ENCODE data around the gene KRT1. TPM values are rescaled to one million over a fixed set of nuclear protein-coding genes. Genes with fewer than 3 reads are reported as not detected.
"Not testable (repeated sequence)": the region's sequence is repeated elsewhere in the genome, so short reads cannot be mapped to it uniquely, and the experiment has no call there.

Gene KRT1
- total RNA-seq, 1 donor from 2014 or later, result not detected

DNA sequence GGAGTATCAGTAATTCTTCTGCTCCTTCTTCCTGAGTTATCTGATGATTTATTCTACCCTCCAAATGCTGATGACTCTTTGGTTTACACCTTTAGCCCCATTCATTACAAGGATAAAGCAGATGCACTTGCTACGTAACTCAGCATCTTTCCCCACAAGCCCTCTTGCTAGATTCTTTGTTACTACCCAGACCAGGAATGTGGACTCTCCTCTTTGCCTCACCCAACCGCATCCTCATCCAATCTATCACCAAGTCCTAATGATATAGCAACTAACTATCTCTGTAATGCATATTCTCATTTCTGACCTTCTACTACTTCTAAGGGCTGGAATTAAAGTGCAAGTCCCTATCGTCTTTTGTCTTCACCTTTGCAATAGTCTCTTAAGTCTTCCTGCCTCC lies 9.2 kb downstream of the KRT1 start:
- Mint-ChIP-seq H3K4me1 (ENCODE audit: low read depth, unreplicated experiment) (no peaks in the 10 kb centered on the region), H3K36me3 (ENCODE audit: unreplicated experiment) (no peaks in the 10 kb centered on the region), H3K9me3 (ENCODE audit: unreplicated experiment) (no peaks in the 10 kb centered on the region), H3K27ac (ENCODE audit: unreplicated experiment) (no peak overlapping the region), H3K4me3 (ENCODE audit: unreplicated experiment) (no peak overlapping the region), H3K27me3 (ENCODE audit: unreplicated experiment) (peaks cover 3% of the 10 kb centered on the region)
- TF ChIP-seq, protein P1, sequence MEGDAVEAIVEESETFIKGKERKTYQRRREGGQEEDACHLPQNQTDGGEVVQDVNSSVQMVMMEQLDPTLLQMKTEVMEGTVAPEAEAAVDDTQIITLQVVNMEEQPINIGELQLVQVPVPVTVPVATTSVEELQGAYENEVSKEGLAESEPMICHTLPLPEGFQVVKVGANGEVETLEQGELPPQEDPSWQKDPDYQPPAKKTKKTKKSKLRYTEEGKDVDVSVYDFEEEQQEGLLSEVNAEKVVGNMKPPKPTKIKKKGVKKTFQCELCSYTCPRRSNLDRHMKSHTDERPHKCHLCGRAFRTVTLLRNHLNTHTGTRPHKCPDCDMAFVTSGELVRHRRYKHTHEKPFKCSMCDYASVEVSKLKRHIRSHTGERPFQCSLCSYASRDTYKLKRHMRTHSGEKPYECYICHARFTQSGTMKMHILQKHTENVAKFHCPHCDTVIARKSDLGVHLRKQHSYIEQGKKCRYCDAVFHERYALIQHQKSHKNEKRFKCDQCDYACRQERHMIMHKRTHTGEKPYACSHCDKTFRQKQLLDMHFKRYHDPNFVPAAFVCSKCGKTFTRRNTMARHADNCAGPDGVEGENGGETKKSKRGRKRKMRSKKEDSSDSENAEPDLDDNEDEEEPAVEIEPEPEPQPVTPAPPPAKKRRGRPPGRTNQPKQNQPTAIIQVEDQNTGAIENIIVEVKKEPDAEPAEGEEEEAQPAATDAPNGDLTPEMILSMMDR (IDR thresholded peaks at IDR 0.05; ENCODE audit: partially characterized antibody, unreplicated experiment), result no peak
- no peak for DNase-seq

DNA sequence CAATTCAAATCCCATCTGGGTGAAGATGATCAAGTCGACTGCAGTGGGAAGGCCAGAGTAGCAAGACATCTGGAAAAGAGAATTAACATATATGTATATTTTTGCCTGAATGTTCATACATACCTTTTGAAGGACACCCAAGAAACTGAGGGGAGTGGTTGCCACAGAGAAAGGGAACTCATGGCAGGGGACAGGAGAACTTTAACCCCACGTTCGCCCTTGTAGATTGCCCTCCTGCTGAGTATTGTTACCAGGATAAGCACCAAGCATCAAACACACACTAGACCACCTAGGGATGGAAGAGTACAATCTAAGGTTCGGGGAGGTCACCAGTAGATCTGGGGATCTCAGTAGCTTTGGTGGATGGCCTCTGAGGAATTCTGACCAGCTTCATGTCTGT lies 9.7 kb downstream of the KRT1 start:
- Mint-ChIP-seq H3K27me3 (ENCODE audit: unreplicated experiment) (peaks cover 3% of the 10 kb centered on the region), H3K4me1 (ENCODE audit: low read depth, unreplicated experiment) (no peaks in the 10 kb centered on the region), H3K36me3 (ENCODE audit: unreplicated experiment) (no peaks in the 10 kb centered on the region), H3K9me3 (ENCODE audit: unreplicated experiment) (no peaks in the 10 kb centered on the region), H3K27ac (ENCODE audit: unreplicated experiment) (no peak overlapping the region), H3K4me3 (ENCODE audit: unreplicated experiment) (no peak overlapping the region)
- no peak for DNase-seq
- TF ChIP-seq, protein P1 (IDR thresholded peaks at IDR 0.05; ENCODE audit: partially characterized antibody, unreplicated experiment), result no peak

DNA sequence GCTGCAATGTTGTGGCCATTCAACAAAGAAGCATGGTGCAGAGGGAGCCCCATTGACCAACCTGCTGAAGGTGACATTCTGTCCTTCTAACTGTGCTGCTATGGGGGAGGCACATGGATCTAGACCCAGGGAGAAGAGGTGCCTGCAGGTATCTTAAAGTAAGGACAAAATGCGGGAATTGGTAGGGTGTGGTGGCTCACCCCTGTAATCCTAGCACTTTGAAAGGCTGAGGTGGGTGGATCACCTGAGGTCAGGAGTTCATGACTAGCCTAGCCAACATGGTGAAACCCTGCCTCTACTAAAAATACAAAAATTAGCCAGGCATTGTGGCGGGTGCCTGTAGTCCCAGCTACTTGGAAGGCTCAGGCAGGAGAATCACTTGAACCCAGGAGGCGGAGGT lies 10.3 kb downstream of the KRT1 start:
- not testable (repeated sequence) for H3K27ac Mint-ChIP-seq (ENCODE audit: unreplicated experiment); H3K4me1 Mint-ChIP-seq (ENCODE audit: low read depth, unreplicated experiment); H3K27me3 Mint-ChIP-seq (ENCODE audit: unreplicated experiment); H3K4me3 Mint-ChIP-seq (ENCODE audit: unreplicated experiment); H3K36me3 Mint-ChIP-seq (ENCODE audit: unreplicated experiment); H3K9me3 Mint-ChIP-seq (ENCODE audit: unreplicated experiment); DNase-seq

DNA sequence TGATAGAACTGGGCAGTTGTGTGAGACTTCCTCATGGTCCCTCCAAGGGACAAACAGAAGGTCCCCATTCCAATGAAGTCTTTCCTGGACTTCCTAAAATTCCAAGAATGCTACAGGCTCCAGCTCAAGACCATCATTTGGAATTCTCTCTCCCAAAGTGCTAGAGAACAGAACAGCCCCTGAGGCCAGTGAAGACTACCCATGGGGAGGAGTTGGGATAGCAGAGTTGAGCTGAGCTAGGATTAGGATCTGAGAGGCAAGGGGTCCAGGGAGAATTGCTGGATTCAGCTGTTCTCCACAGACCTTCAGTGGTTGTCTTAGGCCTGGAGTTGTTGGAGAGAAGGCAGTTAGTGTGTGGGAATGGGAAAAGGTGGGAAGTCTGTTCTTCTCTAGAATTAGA lies 10.8 kb downstream of the KRT1 start:
- no peak for DNase-seq
- Mint-ChIP-seq H3K27me3 (ENCODE audit: unreplicated experiment) (peaks cover 3% of the 10 kb centered on the region), H3K36me3 (ENCODE audit: unreplicated experiment) (no peaks in the 10 kb centered on the region), H3K4me3 (ENCODE audit: unreplicated experiment) (no peak overlapping the region), H3K9me3 (ENCODE audit: unreplicated experiment) (no peaks in the 10 kb centered on the region), H3K27ac (ENCODE audit: unreplicated experiment) (no peak overlapping the region), H3K4me1 (ENCODE audit: low read depth, unreplicated experiment) (no peaks in the 10 kb centered on the region)
- TF ChIP-seq, protein P1 (IDR thresholded peaks at IDR 0.05; ENCODE audit: partially characterized antibody, unreplicated experiment), result no peak

DNA sequence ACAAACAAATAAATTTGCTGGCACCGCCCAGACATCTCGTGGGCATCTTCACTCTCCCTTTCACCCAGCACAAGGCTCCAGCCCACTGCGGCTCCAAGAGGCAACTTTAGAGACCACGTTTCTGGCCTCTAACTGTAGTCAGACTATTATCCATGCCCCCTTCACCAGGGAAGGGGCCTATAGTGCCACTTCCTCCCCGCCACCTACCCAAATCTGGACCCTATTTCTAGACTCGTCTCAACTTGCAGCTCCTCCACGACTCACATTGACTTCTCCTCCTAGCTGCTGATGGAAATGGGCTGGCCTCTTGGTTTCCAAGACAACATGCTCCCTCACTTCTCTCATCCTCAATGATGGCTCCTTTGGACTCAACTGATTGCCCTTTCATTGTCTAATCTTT lies 12.3 kb downstream of the KRT1 start:
- DNase-seq, result no peak
- H3K9me3 Mint-ChIP-seq (ENCODE audit: unreplicated experiment), result no peaks in the 10 kb centered on the region
- TF ChIP-seq, protein P1 (IDR thresholded peaks at IDR 0.05; ENCODE audit: partially characterized antibody, unreplicated experiment), result no peak
- no peak overlapping the region for H3K4me3 Mint-ChIP-seq (ENCODE audit: unreplicated experiment)
- H3K27me3 Mint-ChIP-seq (ENCODE audit: unreplicated experiment), result peaks cover 3% of the 10 kb centered on the region
- no peaks in the 10 kb centered on the region for H3K36me3 Mint-ChIP-seq (ENCODE audit: unreplicated experiment)
- H3K4me1 Mint-ChIP-seq (ENCODE audit: low read depth, unreplicated experiment), result no peaks in the 10 kb centered on the region
- H3K27ac Mint-ChIP-seq (ENCODE audit: unreplicated experiment), result no peak overlapping the region

DNA sequence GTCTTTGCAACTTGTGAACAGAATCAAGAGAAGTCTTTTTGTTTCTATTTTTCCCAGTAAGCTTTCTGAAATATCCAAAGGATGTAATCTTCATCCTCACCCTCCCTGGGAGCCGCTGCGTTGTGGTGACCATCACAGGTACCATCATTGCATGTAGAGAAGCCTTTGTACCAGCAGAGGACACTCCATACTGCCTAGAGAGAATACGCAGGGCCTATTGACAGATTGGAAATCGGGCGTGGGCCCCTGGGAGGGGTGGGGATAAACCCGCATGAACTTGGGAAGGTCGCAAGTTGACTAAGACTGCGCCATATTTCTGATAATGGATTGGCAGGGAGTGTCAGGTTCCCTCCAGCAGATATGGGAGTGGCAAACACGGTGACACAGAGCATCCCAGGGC lies 12.7 kb downstream of the KRT1 start:
- no peak for DNase-seq

More for the DNA sequence above, 12.7 kb downstream of the KRT1 start:
- Mint-ChIP-seq H3K4me3 (ENCODE audit: unreplicated experiment) (no peak overlapping the region), H3K9me3 (ENCODE audit: unreplicated experiment) (no peaks in the 10 kb centered on the region), H3K4me1 (ENCODE audit: low read depth, unreplicated experiment) (no peaks in the 10 kb centered on the region), H3K27me3 (ENCODE audit: unreplicated experiment) (peaks cover 3% of the 10 kb centered on the region), H3K27ac (ENCODE audit: unreplicated experiment) (no peak overlapping the region), H3K36me3 (ENCODE audit: unreplicated experiment) (no peaks in the 10 kb centered on the region)
- TF ChIP-seq, protein P1 (IDR thresholded peaks at IDR 0.05; ENCODE audit: partially characterized antibody, unreplicated experiment), result no peak

All from glutamatergic neuron (in vitro differentiated cells).